ENCODE measurements around the gene ASTN2.

The ASTN2 gene

DNA sequence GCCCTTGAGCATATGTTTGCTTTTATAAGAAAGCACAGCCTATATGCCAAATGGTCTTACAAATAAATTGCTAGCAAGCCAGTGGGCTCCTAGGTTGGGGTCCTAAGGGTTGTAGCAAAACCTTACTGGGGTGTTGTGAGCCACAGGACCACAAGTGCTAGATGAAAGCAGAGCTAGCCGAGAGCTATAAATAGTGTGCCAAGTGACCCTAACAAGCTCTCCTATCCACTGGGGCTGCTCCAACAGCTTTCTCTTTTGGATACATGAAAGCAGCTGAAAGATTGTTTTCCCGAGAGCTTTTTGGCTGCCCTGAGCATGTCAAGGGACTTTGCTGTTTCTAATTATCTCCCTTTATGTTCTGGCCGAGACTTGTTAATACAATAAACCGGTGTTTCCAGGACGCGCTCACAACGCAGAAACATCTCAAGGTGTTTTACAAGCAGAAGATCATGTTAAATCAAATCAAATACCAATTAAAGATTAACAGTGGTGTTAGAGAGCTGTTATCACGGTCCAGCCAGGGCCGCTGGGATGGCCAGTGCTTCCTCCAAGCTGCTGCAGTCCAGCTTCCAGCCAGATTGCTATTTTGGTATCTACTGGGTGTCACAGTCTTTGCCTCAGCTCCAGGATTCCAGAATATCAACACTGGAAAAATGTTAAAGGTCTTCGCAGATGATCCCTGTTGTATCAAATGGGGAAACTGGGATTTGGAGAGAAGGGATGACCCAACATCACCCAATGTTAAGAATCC lies 351.0 kb downstream of the ASTN2 start:
- no peak for DNase-seq

DNA sequence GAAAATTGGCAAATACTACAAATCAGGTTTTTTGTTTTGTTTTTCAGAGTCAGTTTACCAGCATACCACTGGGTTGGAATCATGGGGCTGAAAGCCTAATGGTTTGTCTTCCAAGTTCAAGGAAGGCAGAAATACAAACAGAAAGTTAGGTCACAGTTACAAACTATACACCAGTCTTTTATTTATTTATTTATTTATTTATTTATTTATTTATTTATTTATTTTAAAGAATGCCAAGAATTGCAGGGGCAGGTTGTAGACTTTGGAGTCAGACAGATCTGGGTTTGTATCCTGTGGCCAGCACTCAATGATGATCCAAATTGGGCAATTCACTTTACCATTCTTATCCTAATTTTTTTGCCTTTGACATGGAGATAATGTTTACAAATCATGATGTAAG lies 353.9 kb downstream of the ASTN2 start:
- no peak for DNase-seq

DNA sequence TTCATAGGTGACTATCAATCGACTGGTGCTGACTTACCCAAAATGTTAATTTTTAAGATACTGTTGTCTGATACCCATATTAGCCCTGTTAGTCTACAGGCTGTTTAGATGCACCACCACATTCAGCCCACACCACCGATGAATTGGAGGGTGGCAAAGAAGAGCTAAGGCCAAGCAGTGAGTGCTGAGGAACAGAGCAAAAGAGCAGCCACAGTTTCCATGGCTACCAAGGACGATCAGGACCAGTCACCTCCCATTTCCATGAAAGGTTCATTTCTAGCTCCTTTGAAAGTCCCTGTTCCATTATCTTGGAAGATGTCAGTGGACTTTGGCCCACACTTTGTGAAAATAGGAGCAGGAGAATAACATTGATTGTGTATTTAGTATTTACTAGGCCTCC lies 364.9 kb downstream of the ASTN2 start:
- no peak for DNase-seq

DNA sequence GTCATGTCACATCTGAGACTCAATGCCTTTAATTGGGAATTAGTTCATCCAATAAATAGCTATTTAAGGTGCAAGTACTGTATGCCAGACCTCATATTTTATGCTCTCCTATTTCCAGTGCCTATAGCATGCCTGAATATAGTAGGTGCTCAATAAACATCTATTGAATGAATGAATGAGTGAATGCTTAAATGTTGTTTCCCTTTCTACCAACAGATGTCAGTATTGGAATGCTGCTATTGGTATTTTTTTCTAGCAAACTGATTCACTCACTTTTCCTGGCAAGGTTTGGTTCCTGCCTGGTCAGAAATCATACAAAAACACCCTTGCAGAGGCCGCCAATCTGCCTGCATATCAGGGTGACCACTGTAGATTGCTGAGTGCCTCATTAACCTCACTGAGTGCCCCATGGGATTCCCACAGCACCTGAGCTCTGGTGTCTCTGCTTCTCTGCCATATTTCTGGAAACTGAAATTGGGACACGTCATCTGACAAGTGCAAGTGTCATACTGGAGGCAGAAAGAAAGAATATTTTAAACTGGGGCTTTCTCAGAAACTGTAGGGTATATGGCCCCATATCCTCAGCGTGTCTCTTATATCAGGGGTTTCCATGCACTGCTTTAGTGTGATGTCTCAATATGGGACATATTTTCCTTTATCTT lies 368.1 kb downstream of the ASTN2 start:
- DNase-seq = no peak

DNA sequence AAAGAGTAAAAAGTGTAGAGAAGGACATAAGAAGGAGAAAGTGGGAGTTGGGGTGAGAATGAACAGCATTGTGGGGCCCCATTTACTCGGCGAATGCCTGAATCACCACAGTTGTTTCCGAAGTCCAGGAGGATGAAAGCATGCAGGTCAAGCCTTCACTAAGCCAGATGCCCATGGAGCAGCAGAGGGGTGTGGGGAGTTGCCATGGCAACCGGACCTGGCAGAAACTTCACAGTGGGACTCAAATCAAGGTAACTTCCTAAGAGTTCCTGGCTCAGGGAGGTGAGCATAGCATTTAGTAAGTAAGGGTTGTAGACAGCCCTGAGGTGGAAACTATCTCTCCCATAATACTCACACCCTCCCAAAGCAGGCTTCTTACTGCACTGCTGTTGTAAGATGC lies 370.6 kb downstream of the ASTN2 start:
- no peak for DNase-seq

DNA sequence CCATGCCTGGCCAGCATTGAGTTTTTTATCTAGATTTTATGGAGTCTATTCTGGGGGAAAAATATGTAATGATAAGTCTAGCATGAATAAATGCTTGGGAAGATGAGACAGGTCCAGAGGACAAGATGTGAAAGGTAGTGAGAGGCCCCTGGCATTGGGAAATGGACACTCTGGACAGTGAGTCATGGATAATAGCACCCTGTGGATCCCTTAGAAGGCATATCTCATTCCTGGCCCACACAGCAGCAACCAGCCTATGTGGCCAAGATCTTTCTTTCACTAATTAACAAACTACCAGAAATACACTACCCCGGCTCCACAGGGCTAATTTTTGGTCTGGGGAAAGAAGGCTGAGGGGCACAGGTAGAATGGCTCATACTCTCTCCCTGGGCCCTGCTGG lies 371.7 kb downstream of the ASTN2 start:
- DNase-seq = no peak

DNA sequence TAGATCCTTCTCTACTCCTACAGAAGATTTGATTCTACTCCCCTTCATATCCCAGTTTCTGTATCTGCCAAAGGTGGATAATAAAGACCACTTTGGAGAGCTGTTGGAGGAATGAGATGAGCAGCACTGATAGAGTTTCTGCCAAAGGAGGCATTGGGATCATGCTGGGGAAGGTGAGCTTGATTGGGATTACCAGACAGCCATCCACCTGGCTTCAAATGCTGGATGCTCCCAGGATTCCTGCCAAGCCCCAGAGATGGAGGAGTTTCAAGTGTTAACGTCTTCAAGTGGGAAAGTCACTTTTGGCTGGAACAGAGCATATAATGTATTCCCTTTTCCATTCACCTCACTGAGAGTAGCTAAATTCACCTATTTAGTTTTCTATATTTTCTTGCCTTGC lies 379.3 kb downstream of the ASTN2 start:
- no peak for DNase-seq

DNA sequence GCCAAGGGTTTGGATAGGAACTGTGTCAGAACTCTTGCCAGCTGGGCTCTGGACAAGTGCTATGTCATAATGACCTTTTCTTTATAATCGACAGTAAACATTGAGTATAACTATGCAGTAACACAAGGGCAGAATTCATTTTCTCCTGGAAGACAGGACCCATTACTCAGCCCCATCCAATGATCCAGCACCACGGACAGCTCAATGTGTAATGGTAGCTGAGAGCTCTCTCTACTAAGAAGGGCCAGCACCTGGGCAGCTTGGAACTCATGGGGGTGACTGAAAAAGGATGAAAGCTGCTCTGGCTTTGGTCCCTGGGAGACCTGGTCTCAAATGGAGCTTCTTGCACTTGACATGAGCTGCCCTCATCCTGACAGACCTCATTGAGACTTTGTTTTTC lies 380.0 kb downstream of the ASTN2 start:
- no peak for DNase-seq

DNA sequence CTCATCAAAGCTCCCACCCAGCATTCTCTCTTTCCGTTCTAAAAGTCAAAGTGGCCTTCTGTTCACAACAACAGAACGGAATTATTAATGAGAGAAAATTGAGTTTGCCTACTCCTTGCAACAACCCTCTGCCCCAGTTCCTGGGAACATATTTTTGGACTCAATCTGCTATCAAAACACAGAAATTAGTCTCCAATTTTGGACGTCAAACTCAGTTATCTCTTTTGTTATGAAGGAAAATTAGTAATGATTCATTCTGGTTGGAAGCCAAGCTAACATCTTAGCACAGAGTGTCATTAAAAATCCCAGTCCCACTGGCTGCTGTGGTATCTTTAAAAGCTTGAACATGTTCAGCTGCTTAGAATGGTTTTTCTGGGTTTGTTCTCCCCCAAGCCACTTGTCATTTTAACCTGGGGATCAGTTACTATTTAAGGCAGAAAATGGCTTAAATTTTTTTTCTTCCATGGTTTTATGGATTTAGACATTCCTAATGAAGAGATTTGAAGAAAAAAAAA lies 384.5 kb downstream of the ASTN2 start:
- no peak for DNase-seq

DNA sequence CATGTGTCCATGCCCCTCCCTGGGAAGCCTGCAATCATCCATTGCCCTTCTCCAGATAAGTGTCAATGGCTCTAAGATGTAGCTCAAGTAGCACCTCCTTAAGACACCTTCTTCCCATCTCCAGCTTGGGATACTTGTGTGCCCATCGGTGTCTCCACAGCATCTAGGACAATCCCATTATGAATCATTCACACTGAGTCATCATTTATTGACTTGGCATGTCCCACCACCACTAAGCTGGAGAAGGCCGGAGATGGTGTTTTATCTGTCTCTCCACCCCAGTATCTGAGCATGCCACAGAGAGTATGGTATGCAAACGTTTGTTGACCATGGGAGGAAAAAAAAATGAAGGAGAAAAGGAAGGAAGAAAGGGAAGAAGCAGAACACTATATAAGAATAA lies 385.5 kb downstream of the ASTN2 start:
- DNase-seq = no peak

DNA sequence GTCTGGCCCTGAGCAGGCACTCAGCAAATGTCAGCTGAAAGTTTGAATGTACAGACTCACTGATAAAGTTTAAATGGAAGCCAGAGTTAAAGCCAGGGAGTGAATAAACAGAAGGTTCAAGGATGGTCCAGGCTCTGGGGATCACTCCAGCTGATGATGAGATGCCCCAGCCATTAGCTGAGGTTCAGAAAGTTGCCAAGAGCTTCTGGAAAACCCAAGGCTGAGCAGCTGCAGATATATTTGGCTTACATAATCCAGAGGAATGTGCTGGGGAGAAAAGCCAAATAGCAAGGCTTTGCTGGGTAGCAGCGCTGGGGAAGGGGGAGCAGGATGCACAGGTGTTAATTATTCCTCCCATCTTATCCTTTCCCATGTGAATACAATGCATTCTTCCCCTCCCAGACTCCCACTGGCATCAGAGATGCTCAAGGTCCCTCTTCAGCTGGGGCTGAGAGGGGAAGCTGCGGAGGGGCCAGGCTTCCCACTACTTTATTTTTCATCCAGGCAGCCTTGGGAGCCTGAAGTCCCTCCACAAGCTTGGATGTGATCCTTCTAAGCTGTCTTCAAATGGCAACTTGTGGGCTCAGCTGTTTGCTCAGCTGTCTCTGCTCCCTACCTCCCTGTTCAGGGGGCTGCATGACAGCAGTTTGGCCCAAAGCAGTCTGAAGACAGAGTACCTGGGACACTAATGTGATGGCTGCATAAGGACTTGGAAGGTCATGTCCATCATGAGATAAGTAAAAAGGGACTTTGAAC lies 386.6 kb downstream of the ASTN2 start:
- no peak for DNase-seq

DNA sequence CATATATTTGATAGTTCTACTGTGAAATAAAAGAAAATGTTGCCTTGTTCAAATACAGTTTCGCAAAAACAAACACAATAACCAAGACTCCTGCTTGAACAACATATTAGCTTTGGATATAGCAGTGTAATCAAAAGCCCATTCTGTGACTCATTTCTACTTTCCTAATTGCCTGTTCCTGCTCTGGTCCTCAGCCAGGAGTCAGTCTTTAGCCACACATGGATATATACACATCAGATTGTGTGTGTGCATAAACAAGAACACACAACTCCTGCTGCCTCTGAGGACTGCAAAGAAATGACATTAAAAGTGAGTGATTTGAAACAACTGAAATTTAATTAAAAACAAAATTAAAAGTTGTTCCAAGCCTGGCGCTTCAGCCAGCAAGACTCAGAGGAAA lies 393.0 kb downstream of the ASTN2 start:
- DNase-seq = no peak

DNA sequence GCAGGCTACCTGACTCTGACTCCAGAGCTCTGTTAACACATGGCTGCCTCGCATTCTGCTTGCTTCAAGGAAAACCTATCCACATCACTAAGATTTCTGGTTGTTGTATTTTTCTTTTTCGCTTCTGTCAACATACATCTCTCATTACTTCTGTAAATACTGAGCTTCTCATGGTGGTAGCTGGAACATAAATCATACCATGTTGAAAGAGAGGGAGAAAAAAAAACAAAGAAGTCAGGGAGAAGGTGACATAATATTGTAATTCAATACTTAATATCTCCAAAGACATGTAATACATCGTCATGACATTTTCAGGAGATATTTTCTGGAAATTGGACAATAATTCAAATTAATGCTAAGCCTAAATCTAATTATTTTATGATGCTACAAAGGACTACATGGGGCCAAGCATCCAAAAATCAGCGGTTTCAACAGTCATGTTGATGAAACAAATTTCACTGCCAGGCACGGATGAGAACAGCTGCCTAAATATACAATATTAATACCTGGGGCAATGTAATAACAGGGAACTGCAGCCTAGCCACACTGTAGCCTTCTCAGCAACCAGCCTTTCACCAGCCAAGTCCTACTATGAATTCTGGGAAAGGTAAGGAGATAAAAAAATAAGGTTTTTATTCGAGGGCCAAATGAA lies 395.8 kb downstream of the ASTN2 start:
- DNase-seq = no peak

DNA sequence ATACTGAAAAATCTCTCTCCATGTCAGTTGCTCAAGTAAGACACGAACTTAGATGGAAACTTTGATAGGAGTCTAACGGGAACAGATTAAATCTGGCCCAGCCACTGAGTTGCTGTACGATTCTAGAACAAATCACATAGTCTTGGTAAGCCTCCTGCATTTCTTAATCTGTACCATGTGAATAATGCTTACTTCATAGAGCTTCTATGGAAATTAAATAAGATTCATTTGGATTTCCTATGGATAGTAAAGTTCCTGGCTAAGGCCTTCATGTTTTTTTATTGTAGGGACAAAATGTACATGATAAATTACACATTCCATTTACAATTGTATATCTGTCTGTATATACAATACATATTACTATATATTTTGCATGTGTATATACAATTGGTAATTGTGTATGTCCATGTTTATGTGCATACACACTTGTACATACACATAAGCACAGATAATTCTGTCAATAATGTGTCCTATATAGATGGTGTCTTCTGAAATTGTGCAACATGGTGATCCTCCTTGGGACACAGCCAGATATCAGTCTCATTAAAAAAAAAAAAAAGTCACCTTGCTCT lies 397.4 kb downstream of the ASTN2 start:
- DNase-seq = no peak

DNA sequence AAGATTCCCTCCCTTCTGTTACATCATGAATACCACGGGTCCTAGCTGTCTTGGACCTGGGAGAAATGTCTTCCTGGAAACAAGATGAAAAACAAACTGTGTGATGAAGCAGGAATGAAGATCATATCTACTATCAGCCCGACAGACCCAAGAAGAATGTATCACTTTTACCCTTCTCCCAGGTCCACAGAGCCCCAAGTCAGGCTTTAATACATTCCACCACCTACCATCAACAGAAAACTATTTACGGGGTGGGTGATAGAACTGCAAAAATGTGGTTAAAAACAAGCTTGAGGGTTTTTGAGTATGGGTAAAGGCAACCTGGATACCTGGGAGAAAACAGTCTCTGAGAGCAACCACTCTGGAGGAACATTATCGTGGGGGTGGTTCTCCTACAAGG lies 400.8 kb downstream of the ASTN2 start:
- no peak for DNase-seq

DNA sequence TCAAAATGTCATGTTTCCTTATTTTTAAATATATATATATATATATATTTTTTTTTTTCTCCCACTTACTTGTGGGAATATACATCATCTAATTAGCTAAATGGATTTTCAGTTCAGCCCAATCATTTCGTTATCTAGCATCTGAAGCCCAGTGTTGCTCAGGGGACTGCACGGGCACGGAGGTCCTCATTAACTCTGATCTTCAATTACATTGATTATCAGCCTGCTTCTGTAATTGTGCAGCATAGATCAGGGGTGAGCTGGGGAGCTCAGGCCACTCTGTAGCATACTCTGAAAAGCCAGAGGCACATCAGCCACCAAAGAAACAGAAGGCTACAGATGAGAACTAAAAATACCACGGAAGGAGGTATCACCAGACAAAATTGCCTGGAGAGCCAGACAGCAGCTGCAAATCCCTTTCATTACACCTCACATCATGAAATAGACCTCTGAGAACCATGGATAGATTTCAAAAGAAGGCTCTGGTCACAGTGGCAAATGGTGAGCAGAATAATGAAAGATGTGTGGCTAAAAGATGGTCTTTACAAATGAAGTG lies 401.3 kb downstream of the ASTN2 start:
- no peak for DNase-seq

DNA sequence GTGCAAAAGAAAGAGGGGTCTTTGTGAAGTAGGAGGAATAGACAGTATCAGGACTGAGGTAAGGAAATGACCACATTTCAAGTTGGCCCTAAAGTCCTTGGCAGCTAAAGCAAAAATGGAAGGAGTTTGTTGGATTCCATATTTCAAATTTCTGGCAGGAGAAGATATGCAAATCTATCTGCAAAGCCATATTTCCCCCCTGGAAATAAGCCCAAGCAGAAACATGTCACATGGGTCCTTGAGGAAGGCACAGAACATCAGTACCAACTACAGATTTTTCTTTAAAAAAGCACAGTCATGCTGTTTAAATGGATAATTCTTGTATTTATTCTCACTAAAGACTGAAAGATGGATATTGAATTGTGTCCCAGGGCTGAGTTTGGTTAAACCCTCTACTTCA lies 404.8 kb downstream of the ASTN2 start:
- DNase-seq = no peak

DNA sequence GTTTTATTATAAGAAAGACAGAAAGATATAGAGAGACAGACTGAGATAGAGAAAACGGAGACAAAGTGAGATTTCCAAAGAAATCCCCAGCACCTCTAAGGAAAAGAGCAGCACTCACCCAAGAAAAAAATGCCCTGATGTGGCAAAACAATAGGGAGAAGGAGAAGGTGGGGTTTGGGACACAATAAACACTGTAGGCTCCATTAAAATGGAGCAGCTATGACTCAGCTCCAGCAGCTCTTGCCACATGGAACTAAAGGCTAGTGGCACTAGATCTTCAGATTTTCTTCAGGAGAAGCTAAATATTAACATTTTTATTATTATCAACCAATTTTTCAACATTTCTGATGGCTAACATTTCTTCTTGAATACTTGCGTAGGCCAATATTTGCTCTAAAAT lies 406.0 kb downstream of the ASTN2 start:
- no peak for DNase-seq

DNA sequence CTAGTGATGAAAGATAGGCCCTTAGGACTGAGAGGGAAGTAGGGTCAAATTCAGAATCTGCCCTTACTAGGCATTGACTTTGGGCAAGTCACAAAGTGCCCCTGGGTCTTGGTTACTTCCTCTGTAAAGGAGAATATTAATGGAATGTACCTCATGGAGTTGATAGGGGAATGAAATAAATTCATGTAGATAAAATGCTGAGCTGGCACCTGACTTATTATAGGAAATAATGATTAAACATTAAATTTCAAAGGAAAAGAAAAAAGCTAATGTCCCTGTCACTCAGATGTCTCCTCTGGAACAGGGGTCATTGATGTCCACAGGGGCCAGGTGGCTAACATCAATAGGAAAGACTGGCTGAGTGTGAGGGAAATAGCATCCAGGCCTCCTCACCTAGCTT lies 406.4 kb downstream of the ASTN2 start:
- no peak for DNase-seq

DNA sequence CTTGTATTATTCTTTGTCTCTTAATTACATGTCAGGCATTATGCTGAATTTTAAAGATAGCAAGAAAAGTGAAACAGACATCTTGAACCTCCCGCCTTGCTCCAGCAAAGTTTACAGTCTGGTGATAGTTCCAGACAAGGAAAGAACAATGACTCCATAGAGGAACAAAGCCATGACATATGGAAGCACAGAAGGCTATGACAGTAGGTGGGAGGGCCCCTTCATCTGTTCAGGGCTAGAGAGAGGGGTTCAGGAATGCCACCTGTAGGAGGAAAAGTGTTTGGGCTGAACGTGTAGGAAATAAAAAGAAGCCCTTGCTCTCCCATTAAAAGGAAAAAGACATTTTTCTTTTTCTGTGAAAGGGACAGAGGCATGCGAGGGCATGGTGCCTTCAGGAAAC lies 412.2 kb downstream of the ASTN2 start:
- no peak for DNase-seq

DNA sequence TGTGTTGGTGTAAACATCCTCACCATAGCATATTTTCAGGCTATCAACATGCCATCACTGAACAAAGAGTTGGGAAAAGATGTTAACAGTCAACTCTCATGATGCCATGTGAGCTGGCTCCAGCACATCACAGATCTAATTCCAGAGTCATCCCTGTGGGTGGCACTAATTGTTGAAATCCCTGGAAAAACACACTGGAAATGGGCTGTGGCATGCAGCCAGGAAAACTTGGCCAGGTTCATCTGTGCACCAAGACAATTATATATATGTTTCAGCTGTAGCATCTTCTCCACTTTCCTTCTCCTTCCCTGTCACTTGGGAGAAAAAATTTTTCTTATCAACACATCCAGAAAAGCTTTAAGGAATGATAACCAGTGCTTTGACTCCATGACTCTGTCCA lies 414.0 kb downstream of the ASTN2 start:
- DNase-seq = no peak

DNA sequence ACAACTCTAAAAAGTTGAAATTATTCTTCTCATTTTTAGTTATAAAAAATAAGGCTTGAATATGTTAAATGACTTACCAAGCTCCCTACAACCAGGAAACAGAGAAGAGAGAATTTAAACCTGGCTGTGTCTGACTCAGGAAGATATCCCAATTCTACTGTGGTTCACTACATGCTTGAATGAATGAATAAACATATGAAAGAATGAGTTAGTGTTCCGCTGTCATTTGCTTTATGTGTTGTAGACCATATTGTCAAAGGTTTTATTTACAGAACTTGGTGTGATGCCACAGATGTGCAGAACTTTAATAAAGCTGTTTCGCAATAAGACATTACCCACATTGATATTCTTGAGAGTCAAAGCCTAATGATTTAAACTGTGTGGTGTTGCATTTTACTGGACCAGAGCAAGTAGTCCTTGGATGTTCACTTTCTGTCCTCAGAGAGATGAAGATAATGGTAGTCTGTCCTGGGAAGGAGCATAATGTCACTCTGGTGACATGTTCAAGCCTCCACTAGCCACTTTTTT lies 414.6 kb downstream of the ASTN2 start:
- DNase-seq = no peak

DNA sequence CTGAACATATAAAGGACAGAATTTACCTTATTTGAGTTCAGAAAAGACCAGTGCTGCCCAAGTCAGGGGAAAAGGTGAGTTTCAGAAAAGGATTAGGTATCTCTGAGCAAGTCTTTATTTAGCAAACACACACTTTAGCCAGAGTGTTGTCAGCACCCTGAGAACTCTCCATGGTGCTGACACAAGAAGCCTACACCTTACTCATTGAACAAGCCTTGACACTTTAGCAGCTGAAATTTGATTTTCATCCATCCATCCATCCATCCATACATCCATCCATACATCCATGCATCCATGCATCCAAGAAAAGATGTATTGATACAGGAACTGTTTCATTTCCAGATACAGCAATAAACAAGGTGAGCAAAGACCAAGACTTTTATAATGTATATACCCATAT lies 416.6 kb downstream of the ASTN2 start:
- no peak for DNase-seq

All from suppressor macrophage treated with lipopolysaccharide for 4 hours (primary cell).